ENCODE measurements around the gene SELENOS. TPM values are rescaled to one million over a fixed set of nuclear protein-coding genes. Genes with fewer than 3 reads are reported as not detected.

The SELENOS gene
- total and polyA plus RNA-seq, 9 of the 15 experiments (the other 6 are each of a cell fraction or from before 2014, with no cell fraction given) = 24.9 to 57.4 (median 47.9) TPM

GRCh38 chr15:101262551-101262950 lies 14.7 kb downstream of the SELENOS start:
- no peak overlapping the region for H3K27ac ChIP-seq (ENCODE audit: extremely low read depth, low read depth, low read length)
- FAIRE-seq (no peak), ATAC-seq (no peak), DNase-seq (ENCODE audit: extremely low read depth in 1 of 4, low spot score in 3 of 4) (no peak)
- CTCF ChIA-PET (ENCODE audit: low intra/inter-chr PET ratio) = no interaction called here
- TF ChIP-seq POLR2AphosphoS5 (IDR thresholded peaks at IDR 0.05; ENCODE audit: control insufficient read depth, insufficient read depth, low read depth, low read length) = no peak
- TF ChIP-seq, protein P1, sequence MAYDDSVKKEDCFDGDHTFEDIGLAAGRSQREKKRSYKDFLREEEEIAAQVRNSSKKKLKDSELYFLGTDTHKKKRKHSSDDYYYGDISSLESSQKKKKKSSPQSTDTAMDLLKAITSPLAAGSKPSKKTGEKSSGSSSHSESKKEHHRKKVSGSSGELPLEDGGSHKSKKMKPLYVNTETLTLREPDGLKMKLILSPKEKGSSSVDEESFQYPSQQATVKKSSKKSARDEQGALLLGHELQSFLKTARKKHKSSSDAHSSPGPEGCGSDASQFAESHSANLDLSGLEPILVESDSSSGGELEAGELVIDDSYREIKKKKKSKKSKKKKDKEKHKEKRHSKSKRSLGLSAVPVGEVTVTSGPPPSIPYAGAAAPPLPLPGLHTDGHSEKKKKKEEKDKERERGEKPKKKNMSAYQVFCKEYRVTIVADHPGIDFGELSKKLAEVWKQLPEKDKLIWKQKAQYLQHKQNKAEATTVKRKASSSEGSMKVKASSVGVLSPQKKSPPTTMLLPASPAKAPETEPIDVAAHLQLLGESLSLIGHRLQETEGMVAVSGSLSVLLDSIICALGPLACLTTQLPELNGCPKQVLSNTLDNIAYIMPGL (CRISPR knock-in tag; IDR thresholded peaks at IDR 0.05) = no peak
- no peak for TF ChIP-seq NBN (IDR thresholded peaks at IDR 0.05; ENCODE audit: low read depth)
- no peak for TF ChIP-seq NELFE (IDR thresholded peaks at IDR 0.05; ENCODE audit: insufficient read depth, insufficient read length)
- no peak for TF ChIP-seq POLR2A (conservative IDR thresholded peaks at IDR 0.05)
- TF ChIP-seq, protein P2, sequence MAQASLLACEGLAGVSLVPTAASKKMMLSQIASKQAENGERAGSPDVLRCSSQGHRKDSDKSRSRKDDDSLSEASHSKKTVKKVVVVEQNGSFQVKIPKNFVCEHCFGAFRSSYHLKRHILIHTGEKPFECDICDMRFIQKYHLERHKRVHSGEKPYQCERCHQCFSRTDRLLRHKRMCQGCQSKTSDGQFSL (CRISPR knock-in tag; IDR thresholded peaks at IDR 0.05) = no peak
- TF ChIP-seq, protein P2 (tag; IDR thresholded peaks at IDR 0.05) = no peak
- TF ChIP-seq E2F8 (IDR thresholded peaks at IDR 0.05; ENCODE audit: low read depth, partially characterized antibody) = no peak
- TF ChIP-seq SRSF1 (IDR thresholded peaks at IDR 0.05; ENCODE audit: low read depth, low read length) = no peak
- no peak for TF ChIP-seq ZFP1 (CRISPR knock-in tag; IDR thresholded peaks at IDR 0.05)
- TF ChIP-seq ZBTB8A (IDR thresholded peaks at IDR 0.05; ENCODE audit: partially characterized antibody) = no peak
- TF ChIP-seq, protein P3, sequence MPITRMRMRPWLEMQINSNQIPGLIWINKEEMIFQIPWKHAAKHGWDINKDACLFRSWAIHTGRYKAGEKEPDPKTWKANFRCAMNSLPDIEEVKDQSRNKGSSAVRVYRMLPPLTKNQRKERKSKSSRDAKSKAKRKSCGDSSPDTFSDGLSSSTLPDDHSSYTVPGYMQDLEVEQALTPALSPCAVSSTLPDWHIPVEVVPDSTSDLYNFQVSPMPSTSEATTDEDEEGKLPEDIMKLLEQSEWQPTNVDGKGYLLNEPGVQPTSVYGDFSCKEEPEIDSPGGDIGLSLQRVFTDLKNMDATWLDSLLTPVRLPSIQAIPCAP (CRISPR knock-in tag; IDR thresholded peaks at IDR 0.05; ENCODE audit: borderline replicate concordance) = no peak
- TF ChIP-seq CBX1 (IDR thresholded peaks at IDR 0.05; ENCODE audit: low read depth) = no peak
- TF ChIP-seq ZNF717 (CRISPR knock-in tag; IDR thresholded peaks at IDR 0.05) = no peak
- TF ChIP-seq PTTG1 (tag; IDR thresholded peaks at IDR 0.05; ENCODE audit: low read depth) = no peak
- in situ Hi-C loops (cut with MboI) = loop anchor here (25.0 kb wide), 2 partner anchors 350 to 625 kb away; partner anchors contain the start of gene LRRK1
- POLR2A ChIA-PET = interaction anchor here (0.6 kb wide), 1 partner anchor 204 kb away, joined by 4 read pairs; no protein-coding TSS in a partner anchor
- H3K9me3 ChIP-seq (replicated peaks; ENCODE audit: control insufficient read depth, insufficient read depth, low read depth, low read length) = no peaks in the 10 kb centered on the region
- H3K9me1 ChIP-seq (ENCODE audit: control insufficient read depth, insufficient read depth, low read length) = no peaks in the 10 kb centered on the region
- H3K4me2 ChIP-seq (ENCODE audit: insufficient read depth, low read length) = no peak overlapping the region
- H3K9ac ChIP-seq (ENCODE audit: insufficient read depth in 1 of 2, low read depth in 2 of 2, low read length in 2 of 2) = no peak overlapping the region
- H4K20me1 ChIP-seq (replicated peaks; ENCODE audit: control insufficient read depth, insufficient read depth, low read length) = peaks cover 8% of the 10 kb centered on the region; the same call in 1 of the 2 replicates
- peaks cover 5 to 8% of the 10 kb centered on the region in 2 experiments for H3K4me1 ChIP-seq (replicated peaks in 1 of 2; ENCODE audit: control insufficient read depth in 2 of 2, insufficient read depth in 2 of 2, low read length in 2 of 2)
- H3K27me3 ChIP-seq (ENCODE audit: control insufficient read depth in 2 of 2, insufficient read depth in 2 of 2, low read length in 2 of 2) = peaks cover 3 to 27% of the 10 kb centered on the region in 2 experiments; a peak in 3 of 5 replicates
- no peaks in the 10 kb centered on the region for H3K36me3 ChIP-seq (ENCODE audit: control insufficient read depth, insufficient read depth, low read length)
- no peak overlapping the region for H2AFZ ChIP-seq (ENCODE audit: low read depth, low read length)
- no TSS peak for BruUV-seq (replicated peaks)
- intact Hi-C loops (cut with micrococcal nuclease) = no loop called here
- no peaks in the 10 kb centered on the region for H3K79me2 ChIP-seq (ENCODE audit: control insufficient read depth, insufficient read depth, low read length)
- H3K4me3 ChIP-seq = no peak overlapping the region
- WGBS (ENCODE audit: insufficient coverage, low coverage, missing lambda C conversion rate) = 1% methylated on average over 4 of the region's 4 CpGs

Data from K562 (cell line).